Measurements from ENCODE around the gene FRMD3.
"Not testable (repeated sequence)": the region's sequence is repeated elsewhere in the genome, so short reads cannot be mapped to it uniquely, and the experiment has no call there.

FRMD3 gene

DNA sequence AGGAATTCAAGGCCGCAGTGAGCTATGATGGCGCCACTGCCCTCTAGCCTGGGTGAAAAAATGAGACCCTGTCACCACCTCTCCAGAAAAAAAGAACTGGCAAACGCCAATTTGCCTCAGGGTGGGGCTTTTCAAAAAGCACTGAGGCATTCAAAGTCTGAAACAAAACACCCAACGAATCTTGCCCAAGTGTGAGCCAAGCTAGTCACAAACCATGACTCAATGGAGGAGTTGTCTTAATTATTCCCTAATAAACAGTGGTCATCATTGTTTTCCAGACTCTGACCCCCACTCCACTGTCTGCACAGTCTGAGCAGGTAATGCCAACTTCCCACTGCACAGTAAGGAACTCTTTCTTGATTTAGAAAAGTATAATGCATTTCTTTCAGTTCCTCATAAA is 16.8 kb downstream of the FRMD3 start:
- DNase-seq = no peak

- DNase-seq = no peak
Observed at GRCh38 chr9:83521011-83521410, 17.2 kb downstream of the FRMD3 start.

DNA sequence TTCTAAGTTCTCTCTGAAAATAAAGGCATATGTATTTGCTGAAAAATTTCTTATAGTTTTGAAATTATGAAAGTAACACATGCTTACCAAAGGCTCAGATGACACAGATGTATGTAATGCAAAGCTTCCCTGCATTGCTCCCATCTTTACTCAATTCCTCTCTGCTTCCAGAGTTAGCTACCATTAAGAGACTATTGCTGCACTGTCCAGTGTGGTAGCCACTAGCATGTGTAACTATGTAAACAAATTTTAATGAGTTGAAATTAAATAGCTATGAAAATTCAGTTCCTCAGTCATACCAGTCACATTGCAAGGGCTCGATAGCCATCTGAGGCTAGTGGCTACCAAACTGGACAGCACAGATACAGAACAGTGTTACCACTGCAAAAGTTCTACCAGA is 17.9 kb downstream of the FRMD3 start:
- DNase-seq = no peak

GRCh38 chr9:83517980-83518379 is 20.2 kb downstream of the FRMD3 start:
- DNase-seq = not testable (repeated sequence)

- DNase-seq = no peak
Observed at GRCh38 chr9:83514767-83515166, 23.4 kb downstream of the FRMD3 start.

DNA sequence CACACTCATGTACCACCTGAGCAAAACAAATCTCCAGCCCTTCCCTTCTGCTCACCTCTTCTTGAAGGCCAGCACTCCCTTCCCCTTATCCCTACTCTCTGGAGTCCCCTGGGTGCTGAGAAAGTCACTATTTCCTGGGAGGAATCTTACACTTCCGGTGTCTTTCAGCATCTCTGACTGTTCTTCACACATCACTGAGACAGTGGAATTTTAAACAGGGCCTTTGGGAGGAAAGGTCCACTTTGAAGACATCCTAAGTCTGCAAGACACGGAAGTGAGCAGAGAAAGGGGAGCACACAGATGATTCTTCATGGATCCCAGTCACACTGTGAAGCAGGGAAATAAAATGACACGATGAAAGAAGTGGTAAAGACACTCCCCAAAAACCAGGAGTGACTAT is 25.6 kb downstream of the FRMD3 start:
- DNase-seq = no peak

GRCh38 chr9:83511051-83511450 is 27.1 kb downstream of the FRMD3 start:
- no peak for DNase-seq

GRCh38 chr9:83509402-83509801 is 28.8 kb downstream of the FRMD3 start:
- no peak for DNase-seq

- no peak for DNase-seq
Observed at GRCh38 chr9:83508067-83508466, 30.1 kb downstream of the FRMD3 start.

DNA sequence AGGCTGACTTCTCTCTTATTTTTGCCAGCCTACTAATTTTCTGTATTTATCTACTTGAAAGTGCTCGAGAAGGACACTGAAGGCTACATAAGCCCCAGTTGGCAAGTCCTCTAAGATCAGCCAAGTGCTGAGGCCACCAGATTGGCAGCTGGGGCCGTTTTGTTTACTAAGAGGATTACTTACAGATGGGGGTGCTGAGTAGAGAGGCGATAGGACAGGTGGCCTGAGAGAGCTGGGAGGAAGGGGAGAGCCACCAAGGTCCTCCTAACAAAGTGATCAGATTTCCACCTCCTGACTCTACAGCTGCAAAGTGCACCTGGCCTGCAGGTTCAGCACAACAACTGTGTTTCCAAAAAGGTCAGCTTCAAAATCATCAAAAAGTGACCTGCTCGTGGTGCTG is 32.9 kb downstream of the FRMD3 start:
- DNase-seq = no peak

DNA sequence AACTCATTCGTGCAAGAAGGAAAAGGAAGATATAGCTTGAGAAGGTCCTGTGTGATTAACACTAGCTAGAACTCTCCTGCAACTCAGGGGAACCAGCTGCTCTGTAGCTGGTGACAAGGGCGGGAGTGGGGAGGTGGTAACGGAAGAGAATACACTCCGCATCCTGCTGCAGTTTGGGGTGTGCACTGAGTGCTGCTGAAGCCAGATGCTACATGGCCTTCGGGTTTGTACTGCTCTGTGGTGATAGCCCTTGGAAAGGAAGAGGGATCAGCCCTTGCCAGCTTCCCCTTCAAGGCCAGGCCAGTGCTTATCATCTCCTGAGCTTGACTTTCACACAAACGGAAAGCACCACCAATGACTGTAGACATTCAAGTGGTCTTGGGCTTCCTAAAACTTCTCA is 34.3 kb downstream of the FRMD3 start:
- DNase-seq = no peak

DNA sequence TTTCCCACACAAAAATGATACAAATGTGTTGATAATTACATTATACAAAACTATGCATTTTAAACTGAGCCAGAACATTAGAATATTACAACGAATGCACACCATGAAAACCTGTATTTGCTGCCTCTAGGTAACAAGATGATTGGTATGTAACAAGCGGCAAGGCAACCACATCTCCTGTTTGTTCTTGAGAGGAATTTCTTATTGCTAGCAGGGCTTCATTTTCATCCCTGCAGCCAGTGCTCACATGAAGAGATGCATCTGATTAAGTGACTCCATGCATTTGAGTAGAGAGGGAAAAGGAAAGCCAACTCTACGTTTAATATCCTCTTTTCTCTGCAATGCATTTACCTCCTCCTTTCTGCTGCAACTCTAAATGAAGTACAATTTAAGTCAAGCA is 36.6 kb downstream of the FRMD3 start:
- DNase-seq = no peak

- DNase-seq = no peak
Observed at GRCh38 chr9:83497441-83497840, 40.8 kb downstream of the FRMD3 start.

DNA sequence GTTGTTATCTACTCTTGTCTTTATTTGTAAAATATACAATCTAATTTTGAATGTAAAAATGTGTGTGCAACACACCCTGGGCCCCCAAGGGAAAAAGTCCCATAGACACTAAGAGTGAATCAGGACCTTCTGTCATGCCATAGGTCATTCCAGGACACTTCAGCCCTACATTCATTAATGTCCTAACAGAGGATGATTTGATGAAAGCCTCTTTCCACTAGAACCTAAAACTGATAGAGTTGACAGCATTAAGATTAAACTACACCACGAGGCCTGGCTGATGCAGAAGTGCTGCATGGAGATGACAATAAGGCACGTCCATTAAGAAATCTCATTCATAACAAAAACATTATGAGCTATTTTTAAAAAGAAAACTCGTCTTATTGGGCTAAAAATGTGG is 46.2 kb downstream of the FRMD3 start:
- no peak for DNase-seq

GRCh38 chr9:83491413-83491812 is 46.8 kb downstream of the FRMD3 start:
- no peak for DNase-seq

DNA sequence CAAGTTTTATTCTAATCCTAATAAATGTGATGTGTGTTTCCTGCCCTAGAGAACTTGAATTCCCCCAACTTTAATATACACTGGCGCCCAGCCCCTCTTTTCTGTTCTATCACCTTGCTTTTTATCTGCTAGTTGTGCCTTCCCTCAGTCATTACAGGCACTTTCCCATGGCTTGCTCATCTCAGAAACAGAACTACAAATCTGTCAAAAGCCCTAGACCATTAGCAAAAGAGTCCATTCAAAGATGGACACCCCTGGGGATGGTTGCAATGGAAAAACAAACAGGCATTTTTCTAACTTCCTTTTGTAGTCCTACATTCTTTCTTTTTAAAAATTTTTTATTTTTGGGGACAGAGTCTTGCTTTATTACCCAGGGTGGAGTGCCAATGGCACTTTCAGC is 48.2 kb downstream of the FRMD3 start:
- DNase-seq = no peak

DNA sequence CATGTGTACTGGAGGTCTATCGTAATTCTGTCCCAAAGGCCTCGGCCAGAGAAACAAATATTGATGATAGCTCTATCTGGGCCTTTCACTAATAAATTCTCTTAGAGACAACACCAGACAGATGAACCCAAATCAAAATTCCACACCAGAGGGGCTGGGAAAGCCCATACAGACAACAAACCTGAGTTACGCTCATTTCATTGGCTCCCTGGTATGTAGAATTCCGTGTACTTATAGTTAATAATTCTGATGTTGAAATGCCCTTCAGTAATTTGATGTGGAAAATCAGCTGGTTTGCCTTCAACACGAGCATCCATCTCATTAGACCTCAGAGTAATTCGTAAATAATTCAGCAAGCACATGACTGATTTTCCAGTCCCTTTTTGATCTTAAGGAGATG is 53.2 kb downstream of the FRMD3 start:
- no peak for DNase-seq

DNA sequence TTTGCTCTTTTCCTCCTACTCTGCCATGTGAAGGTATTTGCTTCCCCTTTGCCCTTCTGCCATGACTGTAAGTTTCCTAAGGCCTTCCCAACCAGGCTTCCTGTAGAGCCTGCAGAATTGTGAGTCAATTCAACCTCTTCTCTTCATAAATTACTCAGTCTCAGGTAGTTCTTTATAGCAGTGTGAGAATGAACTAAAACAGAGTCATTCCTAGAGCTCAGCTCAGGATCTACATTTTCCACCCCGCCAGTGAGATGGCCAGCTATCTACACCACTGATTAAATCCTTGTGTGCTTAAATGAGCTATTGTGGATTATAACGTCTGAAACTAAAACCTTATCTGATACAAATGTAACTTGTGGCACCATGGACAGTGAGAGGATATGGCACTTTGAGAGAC is 55.0 kb downstream of the FRMD3 start:
- no peak for DNase-seq

- DNase-seq = no peak
Observed at GRCh38 chr9:83479765-83480164, 58.4 kb downstream of the FRMD3 start.

DNA sequence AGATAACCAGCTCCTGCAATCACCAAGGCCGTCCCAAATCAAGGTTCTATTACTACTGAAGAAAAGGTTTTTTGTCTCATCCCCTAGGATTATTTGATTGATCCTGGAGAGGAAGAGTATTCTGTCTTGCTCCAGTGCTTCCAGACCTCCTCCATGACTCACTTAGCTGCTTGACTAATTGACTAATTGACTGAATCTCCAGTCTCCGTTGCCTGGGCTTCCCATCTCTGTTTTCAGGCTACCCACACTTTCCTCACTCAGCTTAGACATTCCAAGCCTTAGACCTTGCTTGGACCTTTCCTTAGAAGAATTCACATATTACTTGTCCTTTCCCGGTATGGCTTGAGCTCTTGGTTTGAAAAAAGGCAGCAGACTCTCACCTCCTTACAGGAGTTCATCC is 60.6 kb downstream of the FRMD3 start:
- no peak for DNase-seq

DNA sequence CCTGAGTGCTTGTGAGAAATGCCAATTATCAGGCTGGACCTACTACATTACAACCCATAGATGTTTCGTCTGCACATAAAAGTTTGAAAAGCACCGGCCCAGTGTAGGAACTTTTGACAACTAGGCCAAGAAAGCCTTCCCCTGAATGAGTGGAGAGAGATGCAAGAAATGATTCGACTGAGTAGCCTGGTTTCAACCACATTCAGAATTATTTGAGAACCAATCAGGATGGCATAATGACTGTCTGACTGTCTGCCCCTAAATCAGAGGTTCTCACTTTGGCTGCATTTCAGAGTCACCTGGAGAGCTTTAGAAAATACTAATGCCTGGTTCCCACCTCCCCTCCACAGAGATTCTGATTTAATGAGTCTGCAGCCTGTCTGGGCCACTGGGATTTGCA is 61.1 kb downstream of the FRMD3 start:
- DNase-seq = no peak

- DNase-seq = no peak
Observed at GRCh38 chr9:83476513-83476912, 61.7 kb downstream of the FRMD3 start.

DNA sequence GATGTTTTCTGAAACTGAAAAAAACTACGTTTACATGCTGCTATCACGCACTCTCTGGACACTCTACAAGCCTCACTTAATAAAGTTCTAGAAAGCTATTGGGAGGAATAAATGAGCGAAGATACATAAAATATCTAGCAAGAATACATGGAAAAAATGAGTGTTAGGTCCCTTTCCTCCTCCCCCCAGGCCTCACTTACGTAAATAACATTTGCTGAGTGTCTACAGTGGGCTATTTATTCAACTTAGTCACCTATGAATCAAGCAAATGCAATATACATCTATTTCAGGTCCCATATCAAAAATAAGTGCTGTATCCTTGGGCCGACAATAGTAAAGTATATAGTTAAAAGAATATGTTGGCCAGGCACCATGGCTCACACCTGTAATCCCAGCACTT is 62.5 kb downstream of the FRMD3 start:
- no peak for DNase-seq

DNA sequence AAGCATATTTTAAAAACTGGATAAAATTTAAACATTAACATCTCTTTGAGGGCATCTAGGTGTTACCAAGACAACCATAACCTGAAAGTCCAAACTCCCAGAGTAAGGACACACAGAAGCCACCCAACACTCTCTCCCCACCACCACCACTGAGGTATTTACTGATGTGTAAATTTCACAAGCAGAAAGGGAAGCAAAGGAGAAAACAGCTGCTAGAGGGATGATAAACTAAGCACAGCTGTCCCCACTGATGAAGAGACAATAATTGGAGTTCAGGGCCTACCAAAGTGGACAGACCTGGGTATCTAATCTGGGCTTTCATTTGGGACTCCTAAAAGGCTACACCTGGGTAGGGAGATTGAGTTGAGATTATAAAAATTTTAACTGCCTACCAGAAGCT is 63.6 kb downstream of the FRMD3 start:
- no peak for DNase-seq

DNA sequence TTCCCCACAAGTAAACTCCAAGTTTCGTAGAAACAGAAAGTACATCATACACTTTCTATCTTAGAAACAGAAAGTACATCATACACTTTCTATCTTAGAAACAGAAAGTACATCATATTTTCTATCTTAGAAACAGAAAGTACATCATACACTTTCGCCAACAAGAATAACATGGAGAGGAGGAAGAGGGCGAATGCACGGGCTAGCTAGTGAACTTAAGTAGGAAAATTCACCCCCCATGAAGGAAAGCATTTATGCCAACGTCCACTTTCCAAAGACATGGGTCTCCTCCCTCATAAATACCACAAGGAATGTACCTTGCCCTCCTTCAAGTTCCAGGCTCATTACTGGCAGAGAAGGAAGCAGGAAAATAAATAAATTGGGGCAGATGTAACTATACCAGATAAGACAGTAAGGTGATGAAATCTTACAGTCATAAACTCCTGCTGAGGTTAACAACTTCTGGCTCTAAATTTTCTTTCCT is 64.7 kb downstream of the FRMD3 start:
- no peak for DNase-seq

- DNase-seq = no peak
Observed at GRCh38 chr9:83472764-83473163, 65.4 kb downstream of the FRMD3 start.

All from activated CD4-positive, alpha-beta T cell treated with anti-CD3 and anti-CD28 coated beads, Interleukin-2, amount 50 U/mL, for 4 hours (primary cell).